ENCODE data around the gene INPP4B. TPM values are rescaled to one million over a fixed set of nuclear protein-coding genes. Genes with fewer than 3 reads are reported as not detected.
A peak's percentile ranks its signal among the peaks of the same experiment; 100 is the strongest.

The INPP4B gene
- total RNA-seq, 1 donor: 54.2 TPM

DNA sequence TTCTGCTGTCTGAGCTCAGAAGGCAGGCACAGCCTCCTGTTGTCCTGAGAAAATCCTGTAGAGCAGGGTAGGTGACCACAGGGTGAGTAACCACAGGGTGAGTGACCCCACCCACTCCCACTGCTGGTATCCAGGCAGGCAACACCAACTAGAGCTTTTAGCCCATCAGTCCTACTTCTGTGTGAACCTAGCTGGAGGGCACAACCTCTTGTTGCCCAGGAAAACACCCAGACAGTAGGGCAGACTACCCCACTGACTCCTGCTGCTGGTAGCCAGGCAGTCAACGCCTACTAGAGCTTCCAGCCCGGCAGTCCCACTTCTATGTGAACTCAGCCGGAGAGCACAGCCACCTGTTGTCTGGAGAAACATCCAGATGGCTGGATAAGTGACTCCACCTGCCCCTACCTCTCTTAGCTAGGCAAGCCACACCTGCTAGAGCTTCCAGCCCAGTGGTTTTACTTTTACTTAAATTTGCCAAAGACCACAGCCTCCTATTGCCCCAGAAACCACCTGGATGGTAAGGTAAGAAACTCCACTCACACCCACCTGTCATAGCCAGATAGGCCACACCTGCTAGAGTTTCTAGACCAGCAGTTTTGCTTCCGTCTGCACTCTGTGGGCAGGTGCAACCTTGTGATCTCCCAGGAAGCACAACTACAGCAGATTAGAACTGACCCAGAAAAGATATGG is 371.6 kb downstream of the INPP4B start:
- no peak for DNase-seq (ENCODE audit: low read depth)
- TF ChIP-seq, protein P1, sequence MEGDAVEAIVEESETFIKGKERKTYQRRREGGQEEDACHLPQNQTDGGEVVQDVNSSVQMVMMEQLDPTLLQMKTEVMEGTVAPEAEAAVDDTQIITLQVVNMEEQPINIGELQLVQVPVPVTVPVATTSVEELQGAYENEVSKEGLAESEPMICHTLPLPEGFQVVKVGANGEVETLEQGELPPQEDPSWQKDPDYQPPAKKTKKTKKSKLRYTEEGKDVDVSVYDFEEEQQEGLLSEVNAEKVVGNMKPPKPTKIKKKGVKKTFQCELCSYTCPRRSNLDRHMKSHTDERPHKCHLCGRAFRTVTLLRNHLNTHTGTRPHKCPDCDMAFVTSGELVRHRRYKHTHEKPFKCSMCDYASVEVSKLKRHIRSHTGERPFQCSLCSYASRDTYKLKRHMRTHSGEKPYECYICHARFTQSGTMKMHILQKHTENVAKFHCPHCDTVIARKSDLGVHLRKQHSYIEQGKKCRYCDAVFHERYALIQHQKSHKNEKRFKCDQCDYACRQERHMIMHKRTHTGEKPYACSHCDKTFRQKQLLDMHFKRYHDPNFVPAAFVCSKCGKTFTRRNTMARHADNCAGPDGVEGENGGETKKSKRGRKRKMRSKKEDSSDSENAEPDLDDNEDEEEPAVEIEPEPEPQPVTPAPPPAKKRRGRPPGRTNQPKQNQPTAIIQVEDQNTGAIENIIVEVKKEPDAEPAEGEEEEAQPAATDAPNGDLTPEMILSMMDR (IDR thresholded peaks at IDR 0.05; ENCODE audit: insufficient read depth, low read length): no peak
- no peak overlapping the region for H3K4me3 ChIP-seq (ENCODE audit: low read depth, low read length)

DNA sequence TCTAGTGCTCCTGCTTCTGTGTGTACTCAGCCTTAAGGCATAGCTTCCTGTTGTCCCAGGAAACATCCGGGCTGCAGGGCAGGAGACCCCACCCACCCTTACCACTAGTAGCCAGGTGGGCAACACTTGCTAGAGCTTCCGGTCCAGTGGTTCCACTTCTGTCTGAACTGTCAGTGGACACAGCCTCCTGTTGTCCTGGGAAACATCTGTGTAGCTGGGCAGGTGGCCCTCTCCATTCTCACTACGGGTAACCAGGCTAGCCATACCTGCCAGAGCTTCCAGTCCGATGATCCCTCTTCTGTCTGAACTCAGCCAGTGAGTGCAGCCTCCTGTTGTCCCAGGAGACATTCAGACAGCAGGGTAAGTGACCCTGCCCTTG is 372.2 kb downstream of the INPP4B start:
- DNase-seq (ENCODE audit: low read depth): no peak
- TF ChIP-seq, protein P1 (IDR thresholded peaks at IDR 0.05; ENCODE audit: insufficient read depth, low read length): no peak
- H3K4me3 ChIP-seq (ENCODE audit: low read depth, low read length): no peak overlapping the region

DNA sequence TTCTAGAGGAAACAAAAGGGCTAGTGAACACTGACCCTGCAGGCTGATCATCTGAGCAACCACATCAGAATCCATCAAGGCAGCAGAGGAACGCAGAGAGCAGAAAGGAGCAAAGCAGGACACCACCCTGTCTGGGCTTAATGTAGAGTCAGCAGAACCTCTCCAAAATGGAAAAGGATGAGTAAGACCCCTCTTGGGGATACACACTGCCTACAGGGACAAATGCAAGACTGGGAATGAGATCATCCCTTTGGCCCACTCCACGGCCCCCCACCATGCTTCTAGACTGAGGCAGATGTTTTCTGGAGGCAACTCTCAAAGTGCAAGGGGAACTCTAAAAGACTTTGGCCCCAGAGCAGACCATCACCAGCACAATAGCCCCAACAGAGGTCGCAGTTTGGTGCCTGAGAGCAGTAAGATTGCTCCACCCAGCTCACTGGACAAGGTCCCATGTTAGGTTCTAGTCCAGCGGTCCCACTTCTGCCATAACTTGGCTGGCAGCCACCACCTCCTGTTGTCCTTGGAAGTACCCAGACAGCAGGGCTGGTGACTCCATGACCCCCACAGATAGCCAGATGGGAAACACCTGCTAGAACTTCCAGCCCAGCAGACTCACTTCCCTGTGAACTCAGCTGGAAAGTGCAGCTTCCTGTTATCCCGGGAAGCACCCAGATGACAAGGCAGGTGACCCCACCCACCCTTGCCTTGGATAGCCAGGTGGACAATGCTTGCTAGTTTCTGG is 372.7 kb downstream of the INPP4B start:
- no peak overlapping the region for H3K4me3 ChIP-seq (ENCODE audit: low read depth, low read length)
- no peak for DNase-seq (ENCODE audit: low read depth)
- TF ChIP-seq, protein P1 (IDR thresholded peaks at IDR 0.05; ENCODE audit: insufficient read depth, low read length): no peak

DNA sequence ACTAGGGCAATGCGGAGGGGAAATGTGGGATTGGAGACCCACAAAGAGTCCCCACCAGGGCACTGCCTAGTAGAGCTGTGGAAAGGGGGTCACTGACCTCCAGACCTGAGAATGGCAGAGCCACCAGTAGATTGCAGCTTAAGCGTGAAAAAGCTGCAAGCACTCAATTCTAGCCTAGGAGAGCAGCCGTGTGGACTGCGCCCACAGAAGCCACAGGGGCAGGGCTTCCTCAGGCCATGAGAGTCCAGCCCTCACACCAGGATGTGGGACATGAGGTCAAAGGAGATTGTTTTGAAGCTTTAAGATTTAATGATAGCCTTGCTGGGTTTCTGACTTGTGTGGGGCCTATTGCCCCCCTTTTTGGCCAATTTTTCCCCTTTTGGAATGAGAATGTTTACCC is 379.0 kb downstream of the INPP4B start:
- DNase-seq (ENCODE audit: low read depth): no peak
- H3K4me3 ChIP-seq (ENCODE audit: low read depth, low read length): no peak overlapping the region
- TF ChIP-seq, protein P1 (IDR thresholded peaks at IDR 0.05; ENCODE audit: insufficient read depth, low read length): no peak

DNA sequence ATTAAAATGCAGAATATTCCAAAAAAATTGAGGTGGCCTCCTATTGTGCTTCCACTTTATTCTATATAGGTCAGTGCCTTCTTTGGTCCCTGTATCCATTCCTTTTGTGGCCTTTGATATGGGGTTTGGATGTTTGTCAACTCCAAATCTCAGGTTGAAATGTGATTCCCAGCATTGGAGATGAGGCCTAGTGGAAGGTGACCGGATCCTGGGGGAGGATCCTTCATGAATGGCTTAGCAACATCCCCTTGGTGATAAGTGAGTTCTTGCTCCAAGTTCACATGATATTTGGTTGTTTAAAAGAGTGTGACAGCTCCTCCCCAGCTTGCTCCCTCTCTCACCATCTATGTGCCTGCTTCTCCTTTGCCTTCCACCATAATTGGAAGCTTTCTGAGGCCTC is 380.6 kb downstream of the INPP4B start:
- H3K4me3 ChIP-seq (ENCODE audit: low read depth, low read length): no peak overlapping the region
- no peak for DNase-seq (ENCODE audit: low read depth)
- TF ChIP-seq, protein P1 (IDR thresholded peaks at IDR 0.05; ENCODE audit: insufficient read depth, low read length): no peak

DNA sequence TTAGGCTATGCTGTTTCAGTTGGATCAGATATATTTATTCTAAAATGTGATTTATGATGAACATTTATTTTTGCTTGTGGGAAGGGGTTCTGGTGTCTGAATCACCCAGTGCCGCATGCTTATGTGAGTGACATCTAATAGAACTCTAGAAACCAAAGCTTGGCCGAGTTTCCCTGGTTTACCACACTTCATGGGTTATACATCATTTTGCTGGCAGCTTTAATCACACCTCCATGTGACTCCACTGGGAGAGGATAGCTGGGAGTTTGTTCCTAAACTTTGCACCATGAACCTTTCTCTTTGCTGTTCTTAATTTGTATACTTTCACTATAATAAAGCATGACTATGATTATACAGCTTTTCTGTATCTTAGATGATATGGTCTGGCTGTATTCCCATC is 382.9 kb downstream of the INPP4B start:
- peak; percentile 42 for DNase-seq (ENCODE audit: low read depth)
- TF ChIP-seq, protein P1 (IDR thresholded peaks at IDR 0.05; ENCODE audit: insufficient read depth, low read length): no peak
- no peak overlapping the region for H3K4me3 ChIP-seq (ENCODE audit: low read depth, low read length)
